LNCaP clone FGC (cell line): ENCODE results near the gene ZNF112.

Experiments used
- DNase-seq: peaks from one replicate; pipeline ENCODE4 v3.0.0-alpha.2; 2011; ENCODE audit warnings: low read depth
- H3K4me3 ChIP-seq: 2 replicates; pipeline ENCODE4 v1.5.1; 2011; ENCODE audit warnings: mild to moderate bottlenecking, low read depth, low read length, control low read depth
- CTCF ChIP-seq: IDR thresholded peaks from 2 replicates; pipeline ENCODE4 v1.5.1; 2012; ENCODE audit warnings: mild to moderate bottlenecking; ENCODE audit not compliant: control insufficient read depth, insufficient read depth; ENCODE audit errors: extremely low read depth

ZNF112 gene

GRCh38 chr19:44306283-44306682 is 50.2 kb downstream of the ZNF112 start:
- TF ChIP-seq CTCF: no peak
- H3K4me3 ChIP-seq: no peak overlapping the region
- no peak for DNase-seq

- H3K4me3 ChIP-seq: no peak overlapping the region; the same call in 1 of the 2 replicates
- no peak for TF ChIP-seq CTCF
- no peak for DNase-seq
Measured at GRCh38 chr19:44305457-44305856, 51.0 kb downstream of the ZNF112 start.

DNA sequence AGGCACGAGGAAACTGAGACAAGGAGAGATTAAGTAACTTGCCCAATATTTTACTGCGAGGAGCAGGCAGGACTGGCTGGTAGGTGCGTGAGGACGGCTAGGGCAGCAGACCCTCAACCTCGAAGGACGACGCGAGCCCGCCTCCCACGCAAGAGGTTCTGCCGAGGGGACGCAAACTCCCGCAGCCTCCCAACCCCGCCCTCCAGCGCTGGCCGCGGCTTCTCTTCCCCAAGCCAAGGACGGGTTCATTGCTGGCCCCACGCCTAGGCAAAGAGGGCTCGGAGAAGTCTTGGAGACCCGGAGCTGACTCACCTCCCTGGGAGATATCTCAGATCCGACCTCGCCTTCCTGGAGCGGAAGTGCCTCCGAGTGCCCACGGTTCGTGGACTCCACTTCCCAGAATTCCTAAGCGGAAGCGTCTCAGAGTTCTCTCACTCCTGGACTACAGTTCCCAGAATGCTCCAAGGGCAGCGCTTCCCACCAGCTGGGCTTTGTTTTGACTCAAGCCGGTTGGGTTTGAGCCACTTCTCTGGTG is 51.8 kb downstream of the ZNF112 start, which contains the start of gene ZNF235:
TSS of gene ZNF235 (minus strand) at position 367 of the 535 bp plus-strand sequence. CDS start 1,621 bp downstream, outside the sequence.
- no peak for TF ChIP-seq CTCF
- peak within 1 kb of the TSS; percentile 74 for H3K4me3 ChIP-seq
- peak; percentile 80 for DNase-seq

DNA sequence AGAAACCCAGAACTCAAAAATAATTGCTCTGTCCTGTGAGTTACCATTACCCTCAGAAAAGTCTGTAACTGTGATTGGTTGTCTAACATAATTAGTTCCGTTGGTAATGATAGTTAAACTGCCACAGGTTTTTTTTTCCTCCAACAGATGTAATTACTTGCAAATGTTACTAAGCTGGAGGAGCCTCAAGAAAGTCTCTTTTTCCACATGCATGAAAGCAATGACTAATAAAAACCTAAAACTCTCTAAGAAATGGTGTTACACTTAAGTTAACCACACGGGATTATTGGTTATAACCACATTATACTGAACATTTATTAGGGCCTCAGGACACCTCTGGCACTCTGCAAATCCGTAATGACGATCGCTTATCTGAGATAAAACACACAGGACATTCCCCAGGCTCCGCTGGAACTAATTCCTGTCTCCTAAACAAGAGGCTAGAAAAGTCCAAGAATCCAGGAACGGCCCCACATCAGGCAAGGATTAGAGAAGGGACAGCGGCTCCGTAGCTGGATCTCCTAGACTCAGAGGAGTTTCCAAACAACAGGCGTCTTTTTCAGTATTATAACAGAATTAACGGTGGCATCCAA is 52.4 kb downstream of the ZNF112 start:
- peak overlapping the region; percentile 74 for H3K4me3 ChIP-seq
- no peak for DNase-seq
- no peak for TF ChIP-seq CTCF

GRCh38 chr19:44303320-44303719 is 53.2 kb downstream of the ZNF112 start:
- no peak for TF ChIP-seq CTCF

DNA sequence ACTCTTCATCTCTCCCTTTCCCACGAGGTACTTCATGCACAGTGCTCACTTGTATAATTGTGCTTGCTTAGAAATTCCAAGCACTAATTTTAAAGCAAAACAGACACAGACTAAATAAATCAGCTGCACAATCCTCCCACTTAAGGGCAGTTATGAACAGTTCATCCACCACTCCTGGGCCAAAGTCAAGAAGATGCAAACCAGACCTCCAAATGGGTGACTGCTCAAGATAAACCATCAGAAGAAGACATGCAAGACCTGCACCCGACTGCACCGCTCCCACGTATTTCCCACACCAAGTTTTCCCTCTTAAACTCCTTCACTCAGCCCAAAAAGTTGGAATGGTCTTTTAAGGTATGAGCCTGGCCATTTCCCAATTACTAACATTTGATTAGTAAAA is 71.5 kb downstream of the ZNF112 start:
- no peak for DNase-seq
- TF ChIP-seq CTCF: no peak
- no peak overlapping the region for H3K4me3 ChIP-seq

More at GRCh38 chr19:44303320-44303719, 53.2 kb downstream of the ZNF112 start:
- no peak for DNase-seq
- peak overlapping the region; percentile 74; the same call in 1 of the 2 replicates for H3K4me3 ChIP-seq

DNA sequence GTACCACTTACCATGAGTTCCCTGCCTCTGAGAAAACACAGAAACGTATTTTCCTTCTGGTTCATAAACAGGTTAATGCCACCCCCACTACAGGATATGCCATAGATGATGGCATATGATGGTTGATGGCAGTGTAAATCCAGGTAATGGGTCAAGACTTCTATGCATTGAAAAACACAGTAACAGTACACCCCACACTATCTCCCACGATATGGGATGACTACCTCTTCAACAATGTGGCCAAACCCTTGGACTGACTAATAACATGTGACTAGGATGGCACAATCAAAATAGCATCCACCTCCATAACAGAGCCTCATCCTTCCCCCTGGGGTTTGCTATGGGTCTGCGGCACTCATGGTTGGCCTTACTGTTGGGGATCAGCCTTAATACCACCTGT is 73.6 kb downstream of the ZNF112 start:
- DNase-seq: no peak
- no peak overlapping the region for H3K4me3 ChIP-seq
- TF ChIP-seq CTCF: no peak
